ENCODE measurements around the gene KLHL14. TPM values are rescaled to one million over a fixed set of nuclear protein-coding genes. Genes with fewer than 3 reads are reported as not detected.

Gene KLHL14
- total RNA-seq, 1 donor from 2014 or later, result 0.98 TPM

DNA sequence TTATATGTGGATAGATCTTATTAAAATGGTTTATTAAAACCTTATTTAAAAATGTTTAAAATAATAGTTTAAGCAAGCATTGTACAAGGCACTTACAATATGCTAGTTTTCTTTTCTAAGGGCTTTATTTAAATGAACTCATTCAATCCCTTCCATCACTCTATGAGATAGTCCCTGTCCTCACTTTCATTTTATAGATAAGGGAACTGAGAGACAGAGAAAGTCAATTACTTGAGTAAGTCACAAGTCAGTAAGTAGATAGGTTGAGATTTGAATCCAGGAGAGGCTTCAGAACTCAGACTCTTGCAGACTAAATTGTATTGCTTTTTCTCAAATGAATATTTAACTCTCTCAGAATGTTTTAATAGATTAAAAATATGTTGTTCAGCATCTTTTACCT, 95.2 kb downstream of the KLHL14 start:
- TF ChIP-seq POLR2A (IDR thresholded peaks at IDR 0.05) (no peak), POLR2AphosphoS5 (IDR thresholded peaks at IDR 0.05; ENCODE audit: insufficient read depth in 1 of 2, low read depth in 1 of 2) (no peak)
- TF ChIP-seq, protein P1, sequence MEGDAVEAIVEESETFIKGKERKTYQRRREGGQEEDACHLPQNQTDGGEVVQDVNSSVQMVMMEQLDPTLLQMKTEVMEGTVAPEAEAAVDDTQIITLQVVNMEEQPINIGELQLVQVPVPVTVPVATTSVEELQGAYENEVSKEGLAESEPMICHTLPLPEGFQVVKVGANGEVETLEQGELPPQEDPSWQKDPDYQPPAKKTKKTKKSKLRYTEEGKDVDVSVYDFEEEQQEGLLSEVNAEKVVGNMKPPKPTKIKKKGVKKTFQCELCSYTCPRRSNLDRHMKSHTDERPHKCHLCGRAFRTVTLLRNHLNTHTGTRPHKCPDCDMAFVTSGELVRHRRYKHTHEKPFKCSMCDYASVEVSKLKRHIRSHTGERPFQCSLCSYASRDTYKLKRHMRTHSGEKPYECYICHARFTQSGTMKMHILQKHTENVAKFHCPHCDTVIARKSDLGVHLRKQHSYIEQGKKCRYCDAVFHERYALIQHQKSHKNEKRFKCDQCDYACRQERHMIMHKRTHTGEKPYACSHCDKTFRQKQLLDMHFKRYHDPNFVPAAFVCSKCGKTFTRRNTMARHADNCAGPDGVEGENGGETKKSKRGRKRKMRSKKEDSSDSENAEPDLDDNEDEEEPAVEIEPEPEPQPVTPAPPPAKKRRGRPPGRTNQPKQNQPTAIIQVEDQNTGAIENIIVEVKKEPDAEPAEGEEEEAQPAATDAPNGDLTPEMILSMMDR (IDR thresholded peaks at IDR 0.05), result no peak
- intact Hi-C loops (cut with DNase I), result no loop called here
- Histone ChIP-seq H3K27me3 (no peaks in the 10 kb centered on the region), H3K4me1 (no peaks in the 10 kb centered on the region), H3K36me3 (no peaks in the 10 kb centered on the region), H3K27ac (no peak overlapping the region), H3K9me3 (no peaks in the 10 kb centered on the region), H3K4me3 (no peak overlapping the region)
- DNase-seq (ENCODE audit: extremely low spot score in 2 of 2), result no peak

- Histone ChIP-seq H3K9me3 (no peaks in the 10 kb centered on the region), H3K4me3 (no peak overlapping the region), H3K27ac (no peak overlapping the region), H3K27me3 (no peaks in the 10 kb centered on the region), H3K4me1 (no peaks in the 10 kb centered on the region), H3K36me3 (no peaks in the 10 kb centered on the region)
- DNase-seq (ENCODE audit: extremely low spot score in 2 of 2), result no peak
- TF ChIP-seq, protein P1 (IDR thresholded peaks at IDR 0.05), result no peak
- TF ChIP-seq POLR2AphosphoS5 (IDR thresholded peaks at IDR 0.05; ENCODE audit: insufficient read depth in 1 of 2, low read depth in 1 of 2) (no peak), POLR2A (IDR thresholded peaks at IDR 0.05) (no peak)
- intact Hi-C loops (cut with DNase I), result no loop called here
Observed at GRCh38 chr18:32674491-32674890, 98.3 kb downstream of the KLHL14 start.

DNA sequence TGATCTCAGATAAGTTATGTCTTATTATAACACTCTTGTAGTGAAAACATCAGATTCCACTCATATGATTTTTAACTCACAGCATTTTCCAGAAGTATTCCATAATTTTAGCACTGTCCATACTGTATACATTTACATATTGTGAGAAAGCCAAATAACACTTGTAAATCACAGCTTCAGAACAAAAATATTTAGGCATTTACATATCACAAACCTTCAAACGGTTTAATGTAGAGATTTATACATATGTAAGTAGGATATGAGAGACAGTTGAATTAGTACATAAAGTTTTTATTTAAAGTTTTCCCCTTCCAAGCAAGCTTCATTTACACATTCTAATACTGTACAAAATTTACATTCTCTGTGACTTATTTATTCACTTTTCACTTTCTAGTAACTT, 100.4 kb downstream of the KLHL14 start:
- H3K27ac ChIP-seq, result no peak overlapping the region
- H3K4me1 ChIP-seq, result no peaks in the 10 kb centered on the region
- H3K36me3 ChIP-seq, result no peaks in the 10 kb centered on the region
- DNase-seq (ENCODE audit: extremely low spot score in 2 of 2), result no peak
- intact Hi-C loops (cut with DNase I), result no loop called here
- H3K27me3 ChIP-seq, result no peaks in the 10 kb centered on the region
- H3K4me3 ChIP-seq, result no peak overlapping the region
- H3K9me3 ChIP-seq, result no peaks in the 10 kb centered on the region
- TF ChIP-seq POLR2A (IDR thresholded peaks at IDR 0.05) (no peak), POLR2AphosphoS5 (IDR thresholded peaks at IDR 0.05; ENCODE audit: insufficient read depth in 1 of 2, low read depth in 1 of 2) (no peak)

GRCh38 chr18:32670727-32671126, 102.1 kb downstream of the KLHL14 start:
- Histone ChIP-seq H3K9me3 (no peaks in the 10 kb centered on the region), H3K27me3 (no peaks in the 10 kb centered on the region), H3K27ac (no peak overlapping the region), H3K4me3 (no peak overlapping the region), H3K36me3 (no peaks in the 10 kb centered on the region), H3K4me1 (no peaks in the 10 kb centered on the region)
- intact Hi-C loops (cut with DNase I), result no loop called here
- no peak for DNase-seq (ENCODE audit: extremely low spot score in 2 of 2)
- TF ChIP-seq, protein P1 (IDR thresholded peaks at IDR 0.05), result no peak
- TF ChIP-seq POLR2A (IDR thresholded peaks at IDR 0.05), result no peak
- no peak for TF ChIP-seq POLR2AphosphoS5 (IDR thresholded peaks at IDR 0.05; ENCODE audit: insufficient read depth in 1 of 2, low read depth in 1 of 2)

- Histone ChIP-seq H3K9me3 (no peaks in the 10 kb centered on the region), H3K27me3 (no peaks in the 10 kb centered on the region), H3K4me3 (no peak overlapping the region), H3K4me1 (no peaks in the 10 kb centered on the region), H3K27ac (no peak overlapping the region), H3K36me3 (no peaks in the 10 kb centered on the region)
- intact Hi-C loops (cut with DNase I), result no loop called here
- DNase-seq (ENCODE audit: extremely low spot score in 2 of 2), result no peak
- TF ChIP-seq POLR2AphosphoS5 (IDR thresholded peaks at IDR 0.05; ENCODE audit: insufficient read depth in 1 of 2, low read depth in 1 of 2) (no peak), POLR2A (IDR thresholded peaks at IDR 0.05) (no peak)
- TF ChIP-seq, protein P1 (IDR thresholded peaks at IDR 0.05), result no peak
Observed at GRCh38 chr18:32669549-32670165, 103.2 kb downstream of the KLHL14 start.
